ENCODE measurements around the gene ZNF500. TPM values are rescaled to one million over a fixed set of nuclear protein-coding genes. Genes with fewer than 3 reads are reported as not detected.
"Not testable (repeated sequence)": the region's sequence is repeated elsewhere in the genome, so short reads cannot be mapped to it uniquely, and the experiment has no call there.

Gene ZNF500
- total RNA-seq, 2 experiments from 2014 or later: 8.9 to 11.2 TPM

GRCh38 chr16:4745274-4745569, 21.7 kb downstream of the ZNF500 start:
- DNase-seq: no peak
- CTCF ChIA-PET: interaction anchor here (0.8 kb wide), 1 partner anchor 17 kb away, joined by 3 read pairs; no protein-coding TSS in a partner anchor
- intact Hi-C loops (cut with micrococcal nuclease): no loop called here
- H3K27ac Mint-ChIP-seq: no peak overlapping the region
- no peaks in the 10 kb centered on the region for H3K9me3 Mint-ChIP-seq
- H3K36me3 Mint-ChIP-seq (ENCODE audit: low read depth): no peaks in the 10 kb centered on the region
- H3K4me3 Mint-ChIP-seq: no peak overlapping the region
- H3K27me3 Mint-ChIP-seq (ENCODE audit: low read depth): no peaks in the 10 kb centered on the region
- H3K4me1 Mint-ChIP-seq (ENCODE audit: low read depth): peaks cover 24% of the 10 kb centered on the region

DNA sequence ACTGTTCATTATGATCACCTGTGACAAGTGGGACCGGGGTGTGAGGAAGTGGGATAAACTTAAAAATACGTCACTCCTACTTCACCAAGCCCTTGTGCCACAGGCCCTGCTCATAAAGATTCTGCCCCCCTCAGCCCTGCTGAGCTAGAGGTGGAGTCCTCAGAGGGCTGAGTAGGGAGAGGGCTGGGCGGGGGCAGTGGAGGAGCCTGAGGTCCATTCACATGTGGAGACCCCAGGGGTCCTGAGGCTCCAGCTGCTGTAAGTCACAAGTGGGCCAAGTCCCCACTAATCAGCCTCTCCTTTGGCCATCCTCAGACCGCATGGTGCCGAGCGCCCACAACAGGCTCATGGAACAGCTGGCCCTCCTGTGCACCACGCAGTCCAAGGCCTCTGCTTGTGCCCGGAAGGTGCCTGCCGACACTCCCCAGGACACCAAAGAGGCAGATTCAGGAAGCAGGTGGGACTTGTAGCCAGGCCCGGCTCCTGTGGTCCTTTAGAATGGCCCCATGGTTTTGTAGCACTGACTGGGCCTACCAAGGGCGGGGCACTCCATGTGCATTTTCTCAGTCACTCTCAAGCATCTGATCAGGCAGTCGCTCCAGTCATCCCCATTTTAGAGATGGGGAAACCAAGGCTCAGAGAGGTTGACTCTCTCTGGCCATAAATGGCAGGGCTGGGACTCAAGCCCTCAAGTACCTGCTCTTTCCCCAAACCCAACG, 22.2 kb downstream of the ZNF500 start:
- no peaks in the 10 kb centered on the region for H3K36me3 Mint-ChIP-seq (ENCODE audit: low read depth)
- CTCF ChIA-PET: interaction anchor here (0.7 to 0.8 kb wide), 2 partner anchors 18 to 147 kb away, joined by 3 to 6 read pairs; no protein-coding TSS in a partner anchor

DNA sequence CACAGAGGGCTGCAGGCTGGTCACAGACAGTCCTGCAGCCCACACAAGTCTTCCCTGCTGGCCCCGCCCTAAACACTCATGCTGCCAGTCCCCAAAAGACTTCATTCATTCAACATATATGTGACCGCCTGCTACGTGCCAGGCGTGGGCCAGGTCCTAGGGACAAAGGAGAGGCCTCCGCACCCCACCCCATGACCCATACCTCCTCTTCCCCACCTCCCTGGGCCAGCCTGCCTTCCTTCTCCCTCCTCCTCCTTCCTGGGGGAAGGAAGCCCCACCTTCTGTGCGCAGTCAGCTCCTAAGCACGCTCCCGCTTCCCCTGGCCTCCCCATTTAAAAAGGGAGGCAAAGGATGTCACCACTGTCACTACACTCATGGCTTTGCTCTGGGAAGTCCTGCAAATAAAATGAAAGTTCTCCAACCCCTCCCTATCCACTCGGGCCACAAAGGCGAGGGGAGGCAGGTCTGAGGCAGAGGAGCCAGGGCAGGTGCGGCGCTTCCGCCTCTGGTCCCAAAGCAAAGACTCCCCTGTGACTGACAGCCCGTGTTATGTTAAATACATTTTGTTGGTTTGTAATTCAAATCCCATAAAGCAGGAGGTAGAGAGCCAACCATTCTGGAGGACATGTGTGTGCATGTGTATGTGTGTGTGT, 23.6 kb downstream of the ZNF500 start:
- intact Hi-C loops (cut with micrococcal nuclease): no loop called here
- H3K36me3 Mint-ChIP-seq (ENCODE audit: low read depth): no peaks in the 10 kb centered on the region
- CTCF ChIA-PET: no interaction called here
- H3K27ac Mint-ChIP-seq: no peak overlapping the region
- DNase-seq: no peak
- no peaks in the 10 kb centered on the region for H3K9me3 Mint-ChIP-seq
- peaks cover 21% of the 10 kb centered on the region for H3K4me1 Mint-ChIP-seq (ENCODE audit: low read depth)
- H3K4me3 Mint-ChIP-seq: peak overlapping the region; percentile 58
- no peaks in the 10 kb centered on the region for H3K27me3 Mint-ChIP-seq (ENCODE audit: low read depth)

More for the DNA sequence above, 22.2 kb downstream of the ZNF500 start:
- H3K4me1 Mint-ChIP-seq (ENCODE audit: low read depth): peaks cover 24% of the 10 kb centered on the region
- H3K4me3 Mint-ChIP-seq: no peak overlapping the region
- no peaks in the 10 kb centered on the region for H3K9me3 Mint-ChIP-seq
- H3K27ac Mint-ChIP-seq: no peak overlapping the region
- no peak for DNase-seq
- intact Hi-C loops (cut with micrococcal nuclease): no loop called here
- H3K27me3 Mint-ChIP-seq (ENCODE audit: low read depth): no peaks in the 10 kb centered on the region

DNA sequence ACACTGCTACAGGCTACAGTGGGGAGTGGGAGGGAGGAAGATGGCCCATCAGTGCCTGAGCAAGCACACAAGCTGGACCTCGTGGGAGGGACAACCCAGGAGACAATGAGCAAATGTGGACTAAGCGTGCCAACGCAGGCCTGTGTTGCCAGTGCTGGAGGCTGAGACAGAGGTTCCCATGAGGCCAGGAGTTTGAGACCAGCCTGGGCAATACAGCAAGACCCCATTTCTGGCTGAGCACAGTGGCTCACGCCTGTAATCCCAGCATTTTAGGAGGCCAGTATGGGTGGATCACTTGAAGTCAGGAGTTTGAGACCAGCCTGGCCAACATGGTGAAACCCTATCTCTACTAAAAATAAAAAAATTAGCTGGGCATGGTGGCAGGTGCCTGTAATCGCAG, 28.6 kb downstream of the ZNF500 start:
- H3K36me3 Mint-ChIP-seq (ENCODE audit: low read depth); H3K27me3 Mint-ChIP-seq (ENCODE audit: low read depth); intact Hi-C loops (cut with micrococcal nuclease); H3K4me3 Mint-ChIP-seq; CTCF ChIA-PET; DNase-seq; H3K27ac Mint-ChIP-seq; H3K9me3 Mint-ChIP-seq: not testable (repeated sequence)
- peaks cover 15% of the 10 kb centered on the region for H3K4me1 Mint-ChIP-seq (ENCODE audit: low read depth)

GRCh38 chr16:4737545-4737944, 29.4 kb downstream of the ZNF500 start:
- H3K4me3 Mint-ChIP-seq: no peak overlapping the region
- intact Hi-C loops (cut with micrococcal nuclease): no loop called here
- no peaks in the 10 kb centered on the region for H3K36me3 Mint-ChIP-seq (ENCODE audit: low read depth)
- peaks cover 15% of the 10 kb centered on the region for H3K4me1 Mint-ChIP-seq (ENCODE audit: low read depth)
- H3K9me3 Mint-ChIP-seq: no peaks in the 10 kb centered on the region
- H3K27me3 Mint-ChIP-seq (ENCODE audit: low read depth): no peaks in the 10 kb centered on the region
- no peak for DNase-seq
- CTCF ChIA-PET: no interaction called here
- no peak overlapping the region for H3K27ac Mint-ChIP-seq

DNA sequence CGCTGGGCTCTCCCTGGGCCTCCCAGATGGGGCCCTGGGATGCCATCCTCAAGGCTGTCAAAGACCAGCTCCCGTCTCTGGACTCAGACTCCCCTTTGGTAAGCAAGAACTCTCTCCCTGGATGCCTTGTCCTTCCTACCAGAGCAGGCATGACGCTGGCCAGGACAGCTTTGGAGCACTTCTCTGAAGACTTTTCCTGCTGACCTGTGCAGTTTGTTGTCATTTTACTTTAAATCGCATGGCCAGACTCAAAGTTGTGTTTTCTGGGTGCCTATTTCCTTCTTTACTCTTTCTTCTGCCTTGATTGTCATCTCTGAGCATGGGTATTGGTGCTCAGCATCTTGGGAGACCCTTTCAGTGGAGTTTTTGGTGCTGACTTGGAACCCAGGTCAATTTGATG, 30.4 kb downstream of the ZNF500 start:
- no peaks in the 10 kb centered on the region for H3K36me3 Mint-ChIP-seq (ENCODE audit: low read depth)
- H3K27ac Mint-ChIP-seq: no peak overlapping the region
- peaks cover 16% of the 10 kb centered on the region for H3K4me1 Mint-ChIP-seq (ENCODE audit: low read depth)
- CTCF ChIA-PET: interaction anchor here (0.5 kb wide), 1 partner anchor 81 kb away, joined by 4 read pairs; no protein-coding TSS in a partner anchor
- intact Hi-C loops (cut with micrococcal nuclease): no loop called here
- no peaks in the 10 kb centered on the region for H3K9me3 Mint-ChIP-seq
- no peak overlapping the region for H3K4me3 Mint-ChIP-seq
- DNase-seq: no peak
- no peaks in the 10 kb centered on the region for H3K27me3 Mint-ChIP-seq (ENCODE audit: low read depth)

DNA sequence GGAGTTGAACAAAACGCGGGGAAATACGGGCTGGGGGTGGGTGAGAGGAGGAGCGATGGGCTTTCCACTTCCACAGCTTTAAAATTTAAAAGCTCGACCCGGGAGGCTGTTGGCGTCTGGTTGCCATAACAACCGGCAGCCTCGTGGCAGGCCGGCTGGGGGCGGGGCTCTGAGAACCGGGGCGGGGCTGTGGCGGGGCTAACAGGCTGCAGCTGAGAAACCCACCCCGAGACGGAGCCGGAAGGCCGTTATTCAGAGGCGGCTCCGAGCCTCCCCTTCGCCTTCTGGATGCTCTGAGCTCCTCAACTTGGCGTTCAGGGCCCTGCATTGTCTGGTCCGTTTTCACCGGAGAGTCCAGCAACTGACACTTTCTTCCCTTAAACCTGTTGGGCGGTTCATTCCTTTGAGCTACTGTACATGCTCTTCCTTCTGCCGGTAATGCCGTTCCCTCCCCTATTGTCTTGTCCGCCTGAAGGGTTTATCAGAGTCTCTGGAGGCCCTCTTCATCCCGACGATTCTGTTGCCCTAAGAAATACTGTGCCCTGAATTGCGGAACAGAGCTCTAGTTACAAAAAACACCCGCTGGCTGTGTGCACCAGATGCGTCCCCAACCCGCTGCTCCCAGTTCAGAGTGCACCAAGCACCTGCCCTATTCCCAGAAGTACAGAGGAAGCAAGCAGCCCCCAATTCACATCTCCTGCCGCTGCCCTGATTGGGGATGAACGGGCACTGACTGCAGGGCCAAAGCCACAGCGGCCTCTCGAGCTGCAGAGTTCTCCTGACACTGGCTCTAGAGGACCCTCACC, 32.0 kb downstream of the ZNF500 start:
- Mint-ChIP-seq H3K9me3 (no peaks in the 10 kb centered on the region), H3K27ac (peak overlapping the region; percentile 46), H3K4me1 (ENCODE audit: low read depth) (peaks cover 16% of the 10 kb centered on the region), H3K27me3 (ENCODE audit: low read depth) (no peaks in the 10 kb centered on the region), H3K36me3 (ENCODE audit: low read depth) (no peaks in the 10 kb centered on the region), H3K4me3 (peak overlapping the region; percentile 87)
- intact Hi-C loops (cut with micrococcal nuclease): loop anchor here (1.0 kb wide), 5 partner anchors 32 to 223 kb away; partner anchors contain the start of genes GLYR1, ROGDI, SEC14L5 and UBN1
- DNase-seq: peak; percentile 92
- CTCF ChIA-PET: interaction anchor here (1.2 kb wide), 3 partner anchors 32 to 221 kb away, joined by 3 to 4 read pairs (median 4); partner anchors contain the start of gene MGRN1

- intact Hi-C loops (cut with micrococcal nuclease): loop anchor here (1.0 kb wide), 5 partner anchors 33 to 224 kb away; partner anchors contain the start of genes GLYR1, ROGDI, SEC14L5 and UBN1
- H3K4me1 Mint-ChIP-seq (ENCODE audit: low read depth): peaks cover 16% of the 10 kb centered on the region
- peak; percentile 75 for DNase-seq
- CTCF ChIA-PET: interaction anchor here (0.5 to 1.2 kb wide), 6 partner anchors 24 to 461 kb away, joined by 3 to 4 read pairs (median 3); partner anchors contain the start of genes MGRN1 and TFAP4
- no peaks in the 10 kb centered on the region for H3K36me3 Mint-ChIP-seq (ENCODE audit: low read depth)
- H3K27ac Mint-ChIP-seq: peak within 1 kb of the TSS; percentile 46
- no peaks in the 10 kb centered on the region for H3K9me3 Mint-ChIP-seq
- peak within 1 kb of the TSS; percentile 87 for H3K4me3 Mint-ChIP-seq
- no peaks in the 10 kb centered on the region for H3K27me3 Mint-ChIP-seq (ENCODE audit: low read depth)
Measured at GRCh38 chr16:4734063-4734729, 32.8 kb downstream of the ZNF500 start, which contains the start of the genes ANKS3 and DNAAF8. Gene ANKS3, minus strand, starts transcription at chr16:4734271. Its CDS starts 4,122 bp downstream, at chr16:4730149. Gene DNAAF8, plus strand, starts transcription at chr16:4734537. Its CDS starts 1,978 bp downstream, at chr16:4736515.

- no peak overlapping the region for H3K27ac Mint-ChIP-seq
- H3K9me3 Mint-ChIP-seq: no peaks in the 10 kb centered on the region
- intact Hi-C loops (cut with micrococcal nuclease): loop anchor here (1.0 to 2.0 kb wide), 6 partner anchors 13 to 225 kb away; partner anchors contain the start of genes GLYR1, ROGDI, SEC14L5 and UBN1
- H3K36me3 Mint-ChIP-seq (ENCODE audit: low read depth): peaks cover 3% of the 10 kb centered on the region
- H3K4me1 Mint-ChIP-seq (ENCODE audit: low read depth): peaks cover 16% of the 10 kb centered on the region
- H3K4me3 Mint-ChIP-seq: peak overlapping the region; percentile 87
- DNase-seq: peak; percentile 31
- CTCF ChIA-PET: interaction anchor here (0.5 to 1.2 kb wide), 4 partner anchors 25 to 461 kb away, joined by 3 to 4 read pairs (median 3); partner anchors contain the start of genes MGRN1 and TFAP4
- no peaks in the 10 kb centered on the region for H3K27me3 Mint-ChIP-seq (ENCODE audit: low read depth)
Measured at GRCh38 chr16:4733747-4734062, 33.3 kb downstream of the ZNF500 start.

- CTCF ChIA-PET: interaction anchor here (0.5 to 1.1 kb wide), 2 partner anchors 25 to 37 kb away, joined by 3 read pairs; no protein-coding TSS in a partner anchor
- Mint-ChIP-seq H3K4me1 (ENCODE audit: low read depth) (peaks cover 16% of the 10 kb centered on the region), H3K36me3 (ENCODE audit: low read depth) (peaks cover 6% of the 10 kb centered on the region), H3K27ac (no peak overlapping the region), H3K9me3 (no peaks in the 10 kb centered on the region), H3K4me3 (peak overlapping the region; percentile 87), H3K27me3 (ENCODE audit: low read depth) (no peaks in the 10 kb centered on the region)
- intact Hi-C loops (cut with micrococcal nuclease): loop anchor here (2.0 kb wide), 1 partner anchor 14 kb away; no protein-coding TSS in a partner anchor
- no peak for DNase-seq
Measured at GRCh38 chr16:4733211-4733742, 33.7 kb downstream of the ZNF500 start.

DNA sequence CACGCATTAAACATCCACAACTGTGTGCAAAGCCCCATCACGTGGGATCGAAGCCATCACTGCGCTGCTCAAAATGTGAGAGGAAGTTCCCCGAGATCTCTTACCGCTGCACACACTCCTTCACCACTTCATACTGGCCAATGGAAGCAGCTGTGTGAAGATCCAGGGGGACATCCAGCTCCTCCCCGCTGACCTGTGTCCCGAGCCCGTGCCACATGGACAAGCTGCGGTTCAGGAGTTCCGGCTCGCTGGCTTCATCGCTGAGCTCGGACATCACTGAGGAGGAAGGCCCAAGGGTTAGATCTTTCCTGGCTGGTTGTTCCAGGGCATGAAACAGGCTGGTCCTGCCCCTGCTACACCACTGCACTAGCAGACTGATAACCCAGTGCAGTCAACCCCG, 37.1 kb downstream of the ZNF500 start:
- Mint-ChIP-seq H3K4me3 (no peak overlapping the region), H3K9me3 (no peaks in the 10 kb centered on the region), H3K36me3 (ENCODE audit: low read depth) (peaks cover 6% of the 10 kb centered on the region), H3K4me1 (ENCODE audit: low read depth) (peaks cover 11% of the 10 kb centered on the region), H3K27me3 (ENCODE audit: low read depth) (no peaks in the 10 kb centered on the region), H3K27ac (no peak overlapping the region)
- CTCF ChIA-PET: interaction anchor here (0.6 kb wide), 1 partner anchor 10 kb away, joined by 4 read pairs; no protein-coding TSS in a partner anchor
- no peak for DNase-seq
- intact Hi-C loops (cut with micrococcal nuclease): no loop called here
